GM18526 (cell line): Measurements from ENCODE around the gene TAP2.

ENCODE experiments used
- POLR2A ChIP-seq: IDR thresholded peaks from 3 replicates; pipeline ENCODE4 v1.6.1; 2011; ENCODE audit not compliant: insufficient read length; ENCODE audit errors: extremely low read depth

Gene TAP2

DNA sequence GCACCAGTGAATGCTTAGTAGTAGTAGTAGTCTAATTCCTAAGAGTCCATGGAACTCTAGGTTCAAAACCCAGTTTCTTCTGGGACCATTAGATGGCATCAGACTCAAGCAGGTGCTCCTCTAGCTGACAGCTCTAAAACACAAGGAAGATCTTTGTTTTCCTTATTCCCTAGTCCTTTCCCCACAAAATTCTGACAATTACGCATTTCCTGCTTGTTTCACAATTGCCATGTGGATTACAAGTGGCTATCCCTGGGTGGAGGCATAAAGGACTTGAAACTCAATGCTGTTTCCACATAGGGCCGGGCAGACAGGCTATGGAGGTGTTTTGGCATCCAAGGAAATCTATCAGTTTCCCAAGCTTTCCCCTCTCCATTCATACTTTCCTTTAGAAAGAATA is 12.6 kb downstream of the TAP2 start:
- no peak for TF ChIP-seq POLR2A

GRCh38 chr6:32819729-32820128 is 18.8 kb downstream of the TAP2 start:
- TF ChIP-seq POLR2A = no peak

DNA sequence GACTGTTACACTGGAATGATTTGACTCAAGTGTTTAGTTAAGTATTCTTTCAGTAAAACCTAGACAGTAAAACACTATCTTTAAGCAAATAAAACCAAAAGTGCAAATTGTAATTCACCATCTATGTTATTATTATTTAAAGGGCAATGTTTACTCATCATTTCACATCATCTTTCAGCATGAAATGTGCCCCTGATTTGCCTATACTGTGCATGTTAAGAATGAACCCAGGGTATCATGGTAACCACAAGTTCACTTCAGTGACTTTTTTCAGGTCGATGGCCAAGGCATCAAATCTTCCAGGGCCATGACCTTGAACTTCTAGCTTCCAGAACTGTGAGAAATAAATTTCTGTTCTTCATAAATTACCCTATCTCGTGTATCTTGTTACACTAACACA is 19.7 kb downstream of the TAP2 start:
- no peak for TF ChIP-seq POLR2A

GRCh38 chr6:32816746-32817204 is 21.8 kb downstream of the TAP2 start, which contains the start of gene HLA-DOB:
TSS of gene HLA-DOB (minus strand) at chr6:32817002. CDS start at chr6:32816951, 51 bp downstream.
- TF ChIP-seq POLR2A = no peak

DNA sequence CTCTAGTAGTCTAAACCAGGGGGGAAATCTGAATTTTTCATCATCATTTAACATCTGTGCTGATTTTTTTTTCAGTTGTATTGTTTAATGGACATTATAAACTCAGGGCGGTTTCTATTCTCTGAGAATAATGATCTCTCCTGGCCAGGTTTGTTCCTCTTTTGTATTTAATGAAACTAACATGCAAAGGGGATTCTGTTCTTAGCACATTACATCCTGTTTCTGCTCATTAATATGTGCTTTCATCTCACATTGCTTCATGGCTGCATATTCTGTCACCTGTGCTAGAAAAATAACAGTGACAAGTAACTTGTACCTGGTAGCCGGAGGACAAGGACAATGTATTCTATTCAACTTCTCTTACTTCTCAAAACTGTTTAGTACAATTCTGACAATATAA is 22.5 kb downstream of the TAP2 start:
- TF ChIP-seq POLR2A = no peak

DNA sequence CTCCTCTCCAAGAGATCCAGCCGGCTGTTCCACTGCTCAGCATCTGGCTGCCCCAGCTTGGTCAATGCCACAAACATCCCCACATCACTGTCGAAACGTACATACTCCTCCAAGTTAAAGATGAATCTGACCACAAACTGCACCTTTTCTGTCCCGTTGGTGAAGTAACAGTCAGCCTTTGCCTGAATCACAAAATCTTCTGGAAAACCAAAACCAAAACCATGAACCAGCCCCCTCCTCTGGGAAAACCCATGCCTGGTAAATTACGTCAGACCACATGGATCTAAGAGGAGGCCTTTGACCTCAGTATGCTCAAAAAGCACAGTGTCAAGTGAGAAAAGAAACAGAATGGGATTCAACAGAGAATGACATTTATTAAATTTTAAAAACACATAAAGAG is 23.4 kb downstream of the TAP2 start:
- no peak for TF ChIP-seq POLR2A

GRCh38 chr6:32814145-32814544 is 24.4 kb downstream of the TAP2 start:
- no peak for TF ChIP-seq POLR2A

DNA sequence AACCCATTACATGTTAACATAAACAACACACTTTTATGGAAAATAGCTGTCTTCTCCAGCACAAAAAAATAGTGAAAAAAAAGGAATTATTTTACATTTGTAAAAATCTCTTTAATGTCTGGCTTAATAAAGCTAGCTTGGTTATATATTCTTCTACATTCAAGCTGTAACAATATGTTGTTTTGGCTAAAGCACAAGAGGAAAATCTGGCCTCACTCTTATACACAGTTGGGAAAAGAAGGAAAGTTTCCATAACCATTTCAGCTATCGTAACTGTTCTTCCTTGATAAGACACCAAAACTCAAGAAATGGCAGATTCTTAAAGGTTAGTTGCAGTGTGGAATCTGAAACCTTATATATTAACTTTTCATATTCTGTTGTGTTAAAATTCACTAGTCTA is 29.4 kb downstream of the TAP2 start:
- TF ChIP-seq POLR2A = no peak

- TF ChIP-seq POLR2A = no peak
These were observed 31.4 kb downstream of the TAP2 start for GRCh38 chr6:32807020-32807580.

- no peak for TF ChIP-seq POLR2A
These were observed 35.1 kb downstream of the TAP2 start for GRCh38 chr6:32803416-32803815.

DNA sequence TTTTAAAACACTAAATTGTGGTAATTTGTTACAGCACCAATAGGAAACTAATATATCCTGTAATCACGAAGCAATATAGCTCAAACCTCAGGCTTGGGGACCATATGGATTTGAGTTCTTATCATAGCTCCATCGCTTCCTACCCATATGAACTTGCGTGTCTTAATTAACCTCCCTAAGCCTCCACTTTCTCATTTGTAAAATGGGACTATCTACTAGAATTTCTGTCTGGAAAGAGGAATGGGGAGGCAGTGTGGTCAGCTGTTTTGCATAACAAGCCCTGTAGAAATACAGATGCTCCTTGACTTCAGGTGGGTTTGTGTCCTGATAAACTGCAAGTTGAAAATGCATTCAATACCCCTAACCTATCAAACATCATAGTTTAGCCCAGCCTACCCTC is 38.8 kb downstream of the TAP2 start:
- no peak for TF ChIP-seq POLR2A

GRCh38 chr6:32799168-32799567 is 39.4 kb downstream of the TAP2 start:
- TF ChIP-seq POLR2A = no peak

- no peak for TF ChIP-seq POLR2A
These were observed 41.4 kb downstream of the TAP2 start for GRCh38 chr6:32796848-32797776.

DNA sequence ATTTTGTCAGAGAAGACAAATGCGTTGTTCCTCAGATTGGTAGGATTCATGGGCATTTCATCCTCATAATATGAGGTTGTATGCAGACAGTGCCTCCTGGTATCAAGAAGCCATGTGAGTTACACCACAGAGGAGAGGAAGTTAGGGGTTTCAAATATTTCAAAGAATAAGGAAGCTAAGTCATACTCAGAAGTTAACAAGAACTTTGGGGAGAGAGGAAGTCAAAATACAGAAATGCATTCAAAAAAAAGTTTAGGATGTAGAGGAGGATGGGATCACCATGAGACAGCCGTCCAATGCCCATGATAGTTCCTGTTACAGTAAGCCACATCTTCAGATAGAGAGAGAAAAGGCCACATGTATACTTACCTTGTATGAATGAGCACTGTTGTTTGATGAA is 44.0 kb downstream of the TAP2 start:
- no peak for TF ChIP-seq POLR2A

- no peak for TF ChIP-seq POLR2A
These were observed 45.6 kb downstream of the TAP2 start for GRCh38 chr6:32792901-32793435.

GRCh38 chr6:32790306-32790705 is 48.2 kb downstream of the TAP2 start:
- no peak for TF ChIP-seq POLR2A
